Upper lobe of left lung (tissue), 6 donors: Measurements from ENCODE around the gene DMTF1. TPM values are rescaled to one million over a fixed set of nuclear protein-coding genes. Genes with fewer than 3 reads are reported as not detected.

Experiments
- ATAC-seq, 2 donors: fragments of 200-7000 bp; cut with Tn5 transposase; one replicate each; pipeline ENCODE4 v1.9.1; 2022; ENCODE audit warnings: mild to moderate bottlenecking in 2 of 2, moderate library complexity in 2 of 2; ENCODE audit not compliant: low FRiP score in 2 of 2
- DNase-seq, 2 donors: peaks; one replicate each; pipeline ENCODE4 v3.0.0-alpha.2; 2019 to 2020
- H3K27ac ChIP-seq, 4 donors: fragments of 200-600 bp; sonication (generic); one replicate each; pipeline ENCODE4 v1.5.1; 2016 to 2019
- H3K27me3 ChIP-seq, 4 donors: fragments of 200-600 bp; sonication (generic); one replicate each; pipeline ENCODE4 v1.5.1; 2017 to 2019
- H3K36me3 ChIP-seq, 4 donors: fragments of 200-600 bp; sonication (generic); one replicate each; pipeline ENCODE4 v1.5.1; 2016 to 2019
- H3K4me1 ChIP-seq, 4 donors: fragments of 200-600 bp; sonication (generic); one replicate each; pipeline ENCODE4 v1.5.1; 2018 to 2019
- H3K4me3 ChIP-seq, 4 donors: fragments of 200-600 bp; sonication (generic); one replicate each; pipeline ENCODE4 v1.5.1; 2017 to 2019; ENCODE audit warnings: mild to moderate bottlenecking in 2 of 4, moderate library complexity in 1 of 4
- H3K9me3 ChIP-seq, 4 donors: fragments of 200-600 bp; sonication (generic); one replicate each; pipeline ENCODE4 v1.5.1; 2018 to 2019
- EP300 ChIP-seq, 4 donors: sonication (generic); formaldehyde crosslinking; IDR thresholded peaks; one replicate each; pipeline ENCODE4 v1.5.1; 2017; ENCODE audit warnings: antibody characterized with exemption in 4 of 4, control low read depth in 2 of 4
- POLR2A ChIP-seq, 4 donors: fragments of 450-650 bp; IDR thresholded peaks; one replicate each; pipeline ENCODE4 v1.5.1; 2016 to 2017; ENCODE audit warnings: antibody characterized with exemption in 4 of 4, mild to moderate bottlenecking in 2 of 4
- POLR2AphosphoS5 ChIP-seq, 2 donors: sonication (generic); formaldehyde crosslinking; IDR thresholded peaks; one replicate each; pipeline ENCODE4 v1.5.1; 2017; ENCODE audit warnings: antibody characterized with exemption in 2 of 2
- WGBS, 2 donors: methylation state at CpG; one replicate each; pipeline ENCODE4 v1.1.5; 2017 to 2018; 5-methylcytosine and 5-hydroxymethylcytosine counted together
- total RNA-seq, 6 donors: library from RNA; depleted of rRNA in 4 of 6; stranded (reverse); fragments of >200 nt in 4 of 6; gene quantifications; one replicate each; pipeline versions ENCODE4 v1.1.0 to v1.2.1, GENCODE V29; 2016 to 2021
- TF ChIP-seq, protein P1 (sequence below), 6 experiments: fragments of 450-650 bp in 4 of 6; fragments of 200-600 bp in 2 of 6; sonication (generic) in 2 of 6; IDR thresholded peaks; one replicate each; pipeline ENCODE4 v1.5.1; 2016 to 2019; ENCODE audit warnings: antibody characterized with exemption in 6 of 6
- donor health status: DM: no; HTN: no; CAD: no; lungs with moderate emphysema.
- donor health status: DM: no; HTN: yes; CAD: no; lungs with severe emphysema.

The DMTF1 gene, protein sequence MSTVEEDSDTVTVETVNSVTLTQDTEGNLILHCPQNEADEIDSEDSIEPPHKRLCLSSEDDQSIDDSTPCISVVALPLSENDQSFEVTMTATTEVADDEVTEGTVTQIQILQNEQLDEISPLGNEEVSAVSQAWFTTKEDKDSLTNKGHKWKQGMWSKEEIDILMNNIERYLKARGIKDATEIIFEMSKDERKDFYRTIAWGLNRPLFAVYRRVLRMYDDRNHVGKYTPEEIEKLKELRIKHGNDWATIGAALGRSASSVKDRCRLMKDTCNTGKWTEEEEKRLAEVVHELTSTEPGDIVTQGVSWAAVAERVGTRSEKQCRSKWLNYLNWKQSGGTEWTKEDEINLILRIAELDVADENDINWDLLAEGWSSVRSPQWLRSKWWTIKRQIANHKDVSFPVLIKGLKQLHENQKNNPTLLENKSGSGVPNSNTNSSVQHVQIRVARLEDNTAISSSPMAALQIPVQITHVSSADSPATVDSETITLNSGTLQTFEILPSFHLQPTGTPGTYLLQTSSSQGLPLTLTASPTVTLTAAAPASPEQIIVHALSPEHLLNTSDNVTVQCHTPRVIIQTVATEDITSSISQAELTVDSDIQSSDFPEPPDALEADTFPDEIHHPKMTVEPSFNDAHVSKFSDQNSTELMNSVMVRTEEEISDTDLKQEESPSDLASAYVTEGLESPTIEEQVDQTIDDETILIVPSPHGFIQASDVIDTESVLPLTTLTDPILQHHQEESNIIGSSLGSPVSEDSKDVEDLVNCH
- 100 to 1,000 TPM in 2 of 6 donors, 10 to 100 TPM in 4; 51.8 to 258 (median 77.7) TPM for total RNA-seq

DNA sequence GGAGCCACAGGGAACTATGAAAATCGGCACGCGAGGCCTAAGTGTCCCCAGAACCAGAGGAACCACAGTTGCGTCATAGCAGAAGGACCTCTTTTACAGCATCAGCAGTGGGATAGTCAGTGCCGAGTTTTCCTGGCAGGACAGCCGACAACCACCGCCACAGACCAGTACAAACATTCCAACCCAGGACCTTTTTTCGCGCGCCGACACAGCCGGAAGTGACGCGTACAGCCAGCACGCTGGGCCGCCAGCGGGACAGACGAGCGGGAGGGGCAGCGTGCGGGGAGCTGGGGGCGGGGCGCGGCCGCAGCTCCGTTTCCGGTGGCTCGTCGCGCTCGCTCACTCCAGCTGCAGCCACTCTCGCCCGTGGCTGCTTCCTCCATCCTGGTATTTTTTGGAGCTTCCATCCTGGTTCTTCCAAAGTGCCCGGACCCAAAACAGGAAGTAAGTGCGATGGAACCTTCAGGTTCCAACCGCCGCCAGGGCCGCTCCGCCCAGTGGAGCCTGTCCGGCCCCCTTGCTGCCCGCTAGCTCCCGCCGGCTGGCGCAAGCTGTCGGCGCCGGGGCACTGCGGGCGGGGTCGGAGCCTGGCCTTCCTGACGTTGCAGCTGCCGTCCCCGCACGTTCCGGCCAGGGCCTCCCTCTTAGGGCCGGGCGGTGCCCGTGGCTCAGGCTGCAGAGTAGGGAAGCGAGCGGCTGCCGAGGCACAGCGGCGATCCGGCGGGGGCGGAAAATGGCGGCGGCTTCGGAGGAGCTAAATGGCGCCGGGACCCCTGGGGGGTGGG lies at the start of gene DMTF1:
TSS of gene DMTF1 (plus strand) at position 342 of the 785 bp plus-strand sequence. CDS start 12,489 bp downstream, outside the sequence.
- H3K4me1 ChIP-seq = peaks cover 39 to 48% (median 41%) of the 10 kb centered on the region in 4 donors
- 0% methylated on average over 14 to 64 of the region's 71 CpGs for WGBS, 2 donors
- no peaks in the 10 kb centered on the region for H3K9me3 ChIP-seq
- ATAC-seq (peak; percentile 97 to 98), DNase-seq (peak; percentile 94 to 98)
- H3K4me3 ChIP-seq = peak within 1 kb of the TSS; percentile 49 to 83 (median 68)
- H3K36me3 ChIP-seq = no peaks in the 10 kb centered on the region
- H3K27me3 ChIP-seq = no peaks in the 10 kb centered on the region
- peak within 1 kb of the TSS; percentile 96 to 100 (median 98) for H3K27ac ChIP-seq
- TF ChIP-seq, protein P1, sequence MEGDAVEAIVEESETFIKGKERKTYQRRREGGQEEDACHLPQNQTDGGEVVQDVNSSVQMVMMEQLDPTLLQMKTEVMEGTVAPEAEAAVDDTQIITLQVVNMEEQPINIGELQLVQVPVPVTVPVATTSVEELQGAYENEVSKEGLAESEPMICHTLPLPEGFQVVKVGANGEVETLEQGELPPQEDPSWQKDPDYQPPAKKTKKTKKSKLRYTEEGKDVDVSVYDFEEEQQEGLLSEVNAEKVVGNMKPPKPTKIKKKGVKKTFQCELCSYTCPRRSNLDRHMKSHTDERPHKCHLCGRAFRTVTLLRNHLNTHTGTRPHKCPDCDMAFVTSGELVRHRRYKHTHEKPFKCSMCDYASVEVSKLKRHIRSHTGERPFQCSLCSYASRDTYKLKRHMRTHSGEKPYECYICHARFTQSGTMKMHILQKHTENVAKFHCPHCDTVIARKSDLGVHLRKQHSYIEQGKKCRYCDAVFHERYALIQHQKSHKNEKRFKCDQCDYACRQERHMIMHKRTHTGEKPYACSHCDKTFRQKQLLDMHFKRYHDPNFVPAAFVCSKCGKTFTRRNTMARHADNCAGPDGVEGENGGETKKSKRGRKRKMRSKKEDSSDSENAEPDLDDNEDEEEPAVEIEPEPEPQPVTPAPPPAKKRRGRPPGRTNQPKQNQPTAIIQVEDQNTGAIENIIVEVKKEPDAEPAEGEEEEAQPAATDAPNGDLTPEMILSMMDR (IDR thresholded peaks at IDR 0.05) = peak in 3 of 6 experiments; percentile 24 to 42 (median 28)
- TF ChIP-seq POLR2A (IDR thresholded peaks at IDR 0.05) = peak in 3 of 4 donors; percentile 55 to 93 (median 92)
- peak in 1 of 4 donors; percentile 34 for TF ChIP-seq EP300 (IDR thresholded peaks at IDR 0.05)
- TF ChIP-seq POLR2AphosphoS5 (IDR thresholded peaks at IDR 0.05) = peak; percentile 82 to 86

DNA sequence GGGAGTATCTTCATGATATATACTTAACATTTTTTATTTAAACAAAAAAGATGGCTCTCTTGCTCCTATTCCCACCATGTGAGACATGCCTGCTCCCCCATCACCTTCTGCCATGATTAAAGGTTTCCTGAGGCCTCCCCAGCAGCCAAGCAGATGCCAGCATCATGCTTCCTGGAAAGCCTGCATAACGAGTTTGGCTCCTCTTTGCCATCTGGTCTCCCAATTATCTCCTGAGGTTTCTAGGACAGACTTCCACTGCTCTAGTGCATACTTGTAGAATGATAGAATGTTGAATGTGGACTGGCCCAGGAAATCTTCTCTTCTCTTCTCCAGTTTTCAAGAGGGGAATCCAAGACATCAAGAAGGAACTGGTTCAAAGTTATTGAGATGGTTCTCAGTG lies 46.9 kb upstream of the DMTF1 start:
- no peaks in the 10 kb centered on the region for H3K9me3 ChIP-seq
- TF ChIP-seq POLR2A (IDR thresholded peaks at IDR 0.05) = no peak
- no peak for TF ChIP-seq EP300 (IDR thresholded peaks at IDR 0.05)
- no peak for TF ChIP-seq POLR2AphosphoS5 (IDR thresholded peaks at IDR 0.05)
- TF ChIP-seq, protein P1 (IDR thresholded peaks at IDR 0.05) = no peak
- ATAC-seq (no peak), DNase-seq (no peak)
- H3K27me3 ChIP-seq = no peaks in the 10 kb centered on the region
- no peak overlapping the region for H3K27ac ChIP-seq
- H3K4me1 ChIP-seq = no peaks in the 10 kb centered on the region
- H3K4me3 ChIP-seq = no peak overlapping the region
- no peaks in the 10 kb centered on the region for H3K36me3 ChIP-seq
- 73 to 81% methylated on average over 1 of the region's 1 CpG for WGBS, 2 donors

DNA sequence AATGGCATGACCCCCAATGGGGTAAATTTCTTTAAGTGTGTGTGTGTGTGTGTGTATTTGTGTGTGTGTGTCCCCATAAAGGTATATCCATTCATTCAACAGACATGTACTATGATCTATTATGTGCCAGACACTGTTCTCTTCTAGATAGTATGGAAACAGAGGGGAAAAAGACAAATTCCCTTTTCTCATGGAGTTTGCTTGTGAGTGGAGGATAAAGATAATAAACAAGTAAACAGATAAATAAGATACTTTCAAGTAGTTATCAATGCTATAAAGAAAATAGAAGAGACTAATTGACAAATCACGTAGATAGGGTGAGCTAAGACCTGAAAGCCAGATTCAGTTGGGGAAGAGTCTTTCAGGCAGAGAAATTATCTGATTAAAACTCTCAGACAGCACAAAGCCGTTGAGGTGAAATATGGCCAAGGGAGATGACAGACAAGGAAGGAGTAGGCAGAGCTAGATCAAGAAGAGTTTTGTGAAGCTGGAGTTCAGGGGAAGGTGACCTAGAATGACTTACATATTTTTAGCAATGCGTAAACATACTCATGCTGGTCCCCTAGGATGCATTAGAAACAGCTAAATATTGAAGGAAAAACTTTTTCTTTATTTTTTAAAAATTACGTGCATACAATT lies 45.2 kb upstream of the DMTF1 start:
- Histone ChIP-seq H3K36me3 (no peaks in the 10 kb centered on the region), H3K27ac (no peak overlapping the region), H3K27me3 (no peaks in the 10 kb centered on the region), H3K4me1 (no peaks in the 10 kb centered on the region), H3K9me3 (no peaks in the 10 kb centered on the region), H3K4me3 (no peak overlapping the region)
- DNase-seq (no peak), ATAC-seq (no peak)
- 71 to 76% methylated on average over 4 of the region's 4 CpGs for WGBS, 2 donors
- TF ChIP-seq POLR2AphosphoS5 (IDR thresholded peaks at IDR 0.05) (no peak), POLR2A (IDR thresholded peaks at IDR 0.05) (no peak), EP300 (IDR thresholded peaks at IDR 0.05) (no peak)
- TF ChIP-seq, protein P1 (IDR thresholded peaks at IDR 0.05) = no peak

DNA sequence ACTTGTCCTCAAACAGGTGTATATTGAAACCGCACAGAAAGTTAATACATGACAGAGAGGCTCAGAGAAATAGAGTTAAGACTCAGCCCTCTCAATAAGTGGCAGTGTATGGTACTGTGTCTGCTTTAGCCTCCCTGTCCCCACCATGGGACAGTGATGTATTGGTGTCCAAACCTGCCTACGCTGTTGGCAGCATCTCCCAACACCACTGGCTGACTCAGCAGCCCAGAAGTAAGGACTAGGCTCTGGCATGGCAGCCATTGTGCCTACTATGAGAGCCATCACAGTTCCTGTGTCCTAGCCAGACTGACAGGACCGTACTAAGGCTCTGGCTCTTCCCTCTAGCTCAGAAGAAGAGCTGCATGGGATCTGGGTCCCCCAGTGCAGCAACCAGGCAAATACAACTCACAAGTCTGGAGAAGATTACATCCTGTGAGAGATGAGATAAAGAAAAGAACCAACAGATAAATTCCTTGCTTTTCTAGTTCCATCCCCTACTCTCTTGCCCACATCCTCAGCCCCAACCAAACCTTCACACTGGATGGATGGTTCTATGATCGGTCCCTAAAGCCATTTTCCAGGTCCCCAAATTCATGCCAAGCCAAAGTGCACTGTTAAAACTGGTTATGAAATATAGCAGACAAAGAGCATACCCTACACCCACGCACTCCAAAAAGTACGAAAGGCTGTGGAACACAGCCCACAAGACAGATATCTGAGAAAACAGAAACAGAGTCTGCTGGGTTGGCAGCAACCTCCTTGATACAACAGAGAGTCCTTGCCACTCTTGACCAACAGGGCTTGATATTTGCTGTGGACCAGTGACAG lies 44.1 kb upstream of the DMTF1 start:
- 83 to 93% methylated on average over 6 of the region's 6 CpGs for WGBS, 2 donors
- ATAC-seq (no peak), DNase-seq (no peak)
- no peak overlapping the region for H3K27ac ChIP-seq
- no peaks in the 10 kb centered on the region for H3K4me1 ChIP-seq
- H3K36me3 ChIP-seq = no peaks in the 10 kb centered on the region
- TF ChIP-seq, protein P1 (IDR thresholded peaks at IDR 0.05) = no peak
- TF ChIP-seq EP300 (IDR thresholded peaks at IDR 0.05) (no peak), POLR2A (IDR thresholded peaks at IDR 0.05) (no peak), POLR2AphosphoS5 (IDR thresholded peaks at IDR 0.05) (no peak)
- no peaks in the 10 kb centered on the region for H3K27me3 ChIP-seq
- H3K9me3 ChIP-seq = no peaks in the 10 kb centered on the region
- H3K4me3 ChIP-seq = no peak overlapping the region
